GM12864 (cell line): ENCODE results near the gene MICU1.

Experiments
- DNase-seq: peaks from one replicate; pipeline ENCODE4 v3.0.0-alpha.2; 2011; ENCODE audit warnings: low read depth
- H3K4me3 ChIP-seq: 2 replicates; pipeline ENCODE4 v1.5.1; 2011; ENCODE audit warnings: mild to moderate bottlenecking, low read depth, low read length, control low read depth
- TF ChIP-seq, protein P1 (sequence below): IDR thresholded peaks from 2 replicates; pipeline ENCODE4 v1.5.1; 2011; ENCODE audit warnings: low read depth, mild to moderate bottlenecking, moderate library complexity, low read length, control low read depth, inconsistent platforms; ENCODE audit errors: missing control alignments

Gene MICU1

GRCh38 chr10:72499701-72500100 lies 126.2 kb downstream of the MICU1 start:
- TF ChIP-seq, protein P1, sequence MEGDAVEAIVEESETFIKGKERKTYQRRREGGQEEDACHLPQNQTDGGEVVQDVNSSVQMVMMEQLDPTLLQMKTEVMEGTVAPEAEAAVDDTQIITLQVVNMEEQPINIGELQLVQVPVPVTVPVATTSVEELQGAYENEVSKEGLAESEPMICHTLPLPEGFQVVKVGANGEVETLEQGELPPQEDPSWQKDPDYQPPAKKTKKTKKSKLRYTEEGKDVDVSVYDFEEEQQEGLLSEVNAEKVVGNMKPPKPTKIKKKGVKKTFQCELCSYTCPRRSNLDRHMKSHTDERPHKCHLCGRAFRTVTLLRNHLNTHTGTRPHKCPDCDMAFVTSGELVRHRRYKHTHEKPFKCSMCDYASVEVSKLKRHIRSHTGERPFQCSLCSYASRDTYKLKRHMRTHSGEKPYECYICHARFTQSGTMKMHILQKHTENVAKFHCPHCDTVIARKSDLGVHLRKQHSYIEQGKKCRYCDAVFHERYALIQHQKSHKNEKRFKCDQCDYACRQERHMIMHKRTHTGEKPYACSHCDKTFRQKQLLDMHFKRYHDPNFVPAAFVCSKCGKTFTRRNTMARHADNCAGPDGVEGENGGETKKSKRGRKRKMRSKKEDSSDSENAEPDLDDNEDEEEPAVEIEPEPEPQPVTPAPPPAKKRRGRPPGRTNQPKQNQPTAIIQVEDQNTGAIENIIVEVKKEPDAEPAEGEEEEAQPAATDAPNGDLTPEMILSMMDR, result no peak
- no peak overlapping the region for H3K4me3 ChIP-seq
- DNase-seq, result no peak

- DNase-seq, result no peak
- no peak overlapping the region for H3K4me3 ChIP-seq
- TF ChIP-seq, protein P1, result no peak
These were observed 134.9 kb downstream of the MICU1 start for GRCh38 chr10:72490951-72491350.

GRCh38 chr10:72487521-72487920 lies 138.4 kb downstream of the MICU1 start:
- TF ChIP-seq, protein P1, result no peak
- no peak overlapping the region for H3K4me3 ChIP-seq
- no peak for DNase-seq

DNA sequence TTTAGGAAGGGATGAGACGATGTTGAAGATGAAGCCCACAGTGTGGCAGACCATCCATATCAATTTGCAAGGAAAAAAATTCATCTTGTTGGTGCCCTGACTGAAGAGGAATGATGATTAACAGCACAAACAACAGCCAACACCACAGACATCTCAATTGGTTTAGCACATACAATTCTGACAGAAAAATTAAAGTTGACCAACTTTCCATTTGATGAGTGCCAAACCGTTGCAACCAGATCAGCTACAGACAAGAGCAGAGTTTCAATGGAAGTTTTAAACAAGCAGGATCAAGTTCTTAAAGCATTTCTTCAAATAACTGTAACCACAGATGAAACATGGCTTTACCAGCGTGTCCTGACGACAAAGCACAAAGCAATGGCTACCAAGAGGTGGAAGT lies 138.8 kb downstream of the MICU1 start:
- DNase-seq, result no peak
- H3K4me3 ChIP-seq, result no peak overlapping the region
- TF ChIP-seq, protein P1, result no peak

DNA sequence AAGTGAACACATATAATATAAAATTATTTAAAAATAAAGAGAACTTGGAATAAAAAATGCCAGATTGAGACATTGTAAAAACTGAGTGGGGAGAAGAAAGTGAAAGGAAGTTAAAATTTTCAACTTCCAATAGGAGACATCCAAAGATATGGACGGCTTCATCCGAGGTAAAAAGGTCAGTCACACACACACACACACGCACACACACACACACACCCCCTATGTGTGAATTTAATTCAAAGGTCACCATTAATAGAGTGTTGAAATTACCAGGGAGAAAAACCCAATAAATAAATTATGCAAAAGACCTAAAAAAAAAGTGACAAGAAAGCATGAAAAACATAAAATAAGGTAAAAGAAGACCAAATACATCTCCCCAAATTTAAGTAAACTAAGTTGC lies 140.2 kb downstream of the MICU1 start:
- no peak overlapping the region for H3K4me3 ChIP-seq
- no peak for DNase-seq
- TF ChIP-seq, protein P1, result no peak

- no peak for DNase-seq
- no peak overlapping the region for H3K4me3 ChIP-seq
- TF ChIP-seq, protein P1, result no peak
These were observed 141.4 kb downstream of the MICU1 start for GRCh38 chr10:72484521-72484920.

- H3K4me3 ChIP-seq, result no peak overlapping the region
- no peak for DNase-seq
- TF ChIP-seq, protein P1, result no peak
These were observed 142.4 kb downstream of the MICU1 start for GRCh38 chr10:72483471-72483870.
